OCI-LY3 (cell line): ENCODE data around the gene OPHN1.

Experiments
- CTCF ChIP-seq: fragments of 200-600, 300-600 bp; sonication (generic); IDR thresholded peaks from 2 replicates; pipeline ENCODE4 v1.5.1; 2014; ENCODE audit warnings: antibody characterized with exemption, low read length, low read depth
- EZH2phosphoT487 ChIP-seq: fragments of 200-600 bp; shearing (Covaris generic); IDR thresholded peaks from 2 replicates; pipeline ENCODE4 v1.6.1; 2018; ENCODE audit warnings: antibody characterized with exemption, mixed run types, low read depth

DNA sequence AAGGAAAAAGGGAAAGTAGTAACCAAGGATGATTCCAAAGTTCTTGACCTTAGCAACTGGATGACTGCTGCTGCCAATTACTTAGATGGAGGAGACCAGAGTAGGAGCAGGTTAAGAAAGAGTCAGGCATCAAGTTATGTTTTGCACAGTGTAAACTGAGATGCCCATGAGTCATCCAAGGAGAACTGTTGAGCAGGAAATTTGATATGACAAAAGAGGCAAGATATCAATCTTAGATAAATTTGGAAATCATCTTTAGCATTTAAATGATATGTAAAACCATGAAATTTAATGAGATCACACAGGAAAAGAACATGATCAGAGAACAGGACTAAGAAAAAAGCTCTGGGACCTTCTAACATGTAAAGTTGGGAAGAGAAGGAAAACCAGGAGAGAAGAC, 361.3 kb downstream of the OPHN1 start:
- TF ChIP-seq CTCF (no peak), EZH2phosphoT487 (no peak)
